Sciatic nerve (tissue), 2 donors: ENCODE data around the gene LRRIQ1. TPM values are rescaled to one million over a fixed set of nuclear protein-coding genes. Genes with fewer than 3 reads are reported as not detected.
"Not testable (repeated sequence)": the region's sequence is repeated elsewhere in the genome, so short reads cannot be mapped to it uniquely, and the experiment has no call there.

ENCODE experiments used
- ATAC-seq: fragments of 200-7000 bp; cut with Tn5 transposase; one replicate; pipeline ENCODE4 v1.9.1; 2020; ENCODE audit warnings: mild to moderate bottlenecking, moderate library complexity
- DNase-seq: peaks from one replicate; pipeline ENCODE4 v3.0.0-alpha.2; 2020; ENCODE audit warnings: low spot score
- intact Hi-C: fragments of 100-400 bp; cut with DNase I; formaldehyde crosslinking; loops from one replicate; pipeline ENCODE4 v1.14.2; 2022
- total RNA-seq: library from RNA; stranded (reverse); fragmentation: NEBNext Ultra II Directional; extraction: Animal tissue kit (Norgen Biotek cat#: 25700); gene quantifications from one replicate; pipeline ENCODE4 v1.2.1, GENCODE V29; 2021
- donor health status: DM: no; HTN: no; CAD: no.
- donor health status: DM: no; HTN: no; CAD: no.

Gene LRRIQ1, protein sequence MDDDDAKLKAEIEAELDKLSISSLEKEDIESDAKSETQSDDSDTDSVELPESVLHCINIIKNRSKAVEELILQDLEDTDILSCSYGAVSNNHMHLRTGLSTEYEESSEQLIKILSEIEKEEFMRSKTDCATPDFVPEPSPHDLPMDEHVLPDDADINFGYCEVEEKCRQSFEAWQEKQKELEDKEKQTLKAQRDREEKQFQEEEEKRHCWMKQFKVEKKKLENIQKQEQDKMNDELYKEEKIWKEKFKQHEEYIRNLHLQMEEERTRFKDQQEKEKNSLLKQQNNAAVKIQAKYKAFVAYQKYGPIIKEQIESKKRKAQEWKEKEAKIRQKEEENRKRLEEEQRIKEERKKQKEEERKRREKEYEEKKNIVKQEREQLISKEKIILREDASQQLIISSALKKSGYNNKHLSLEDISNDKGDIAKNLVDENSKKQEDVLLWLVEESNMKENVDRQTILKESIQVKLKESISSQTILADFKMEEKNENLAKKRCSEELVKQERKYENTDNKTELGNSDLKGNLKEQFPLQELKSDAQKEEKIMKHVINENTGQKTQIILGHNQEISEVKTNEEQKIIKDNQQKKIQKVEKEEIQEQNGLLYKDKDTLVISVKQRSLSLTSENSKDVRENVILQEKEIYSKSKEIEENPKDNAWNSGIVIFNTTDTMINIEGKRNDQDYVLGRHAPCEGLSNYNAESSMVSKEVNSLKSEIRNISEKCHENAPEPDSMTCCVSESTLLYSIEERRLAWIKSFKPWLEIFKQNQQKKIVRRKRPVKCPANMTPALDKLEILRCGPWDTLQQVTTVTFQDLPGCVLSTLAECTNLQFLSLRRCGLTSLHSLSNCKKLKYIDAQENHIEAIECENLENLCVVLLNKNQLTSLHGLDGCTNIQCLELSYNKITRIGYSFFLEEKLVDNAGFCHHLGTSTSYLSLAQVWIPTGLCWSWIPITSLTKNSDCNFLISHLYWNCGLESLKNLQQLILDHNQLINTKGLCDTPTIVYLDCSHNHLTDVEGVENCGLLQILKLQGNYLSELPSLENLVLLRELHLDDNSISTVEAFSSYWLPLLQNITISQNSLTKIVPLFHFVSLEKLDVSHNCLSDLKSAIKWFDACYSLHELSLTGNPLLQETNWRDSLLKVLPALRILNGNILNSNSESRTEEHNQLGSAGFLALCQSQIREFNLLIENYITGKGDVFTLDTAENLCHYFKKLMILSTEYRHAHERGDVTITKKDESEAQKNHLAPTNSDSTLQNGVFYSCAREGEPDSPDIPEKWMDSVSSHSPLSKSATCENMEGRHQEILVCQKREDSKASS (N-terminal part only)
- total RNA-seq: 5.2 TPM

- intact Hi-C loops: no loop called here
- peak; percentile 75 for DNase-seq
- peak; percentile 95 for ATAC-seq
Measured at GRCh38 chr12:85036234-85036707, at the start of gene LRRIQ1, which contains the start of gene TSPAN19. Gene LRRIQ1 (plus strand): TSS chr12:85036351. CDS start chr12:85038177, 1,826 bp downstream. Gene TSPAN19 (minus strand): TSS chr12:85036277. CDS start chr12:85029946, 6,331 bp downstream.

GRCh38 chr12:84986586-84986985 is 49.6 kb upstream of the LRRIQ1 start:
- ATAC-seq (no peak), DNase-seq (no peak)
- intact Hi-C loops: no loop called here

- DNase-seq: no peak
- ATAC-seq: no peak
- intact Hi-C loops: no loop called here
Measured at GRCh38 chr12:84994426-84994825, 41.7 kb upstream of the LRRIQ1 start.

- ATAC-seq (no peak), DNase-seq (no peak)
- intact Hi-C loops: no loop called here
Measured at GRCh38 chr12:84995641-84996040, 40.5 kb upstream of the LRRIQ1 start.

DNA sequence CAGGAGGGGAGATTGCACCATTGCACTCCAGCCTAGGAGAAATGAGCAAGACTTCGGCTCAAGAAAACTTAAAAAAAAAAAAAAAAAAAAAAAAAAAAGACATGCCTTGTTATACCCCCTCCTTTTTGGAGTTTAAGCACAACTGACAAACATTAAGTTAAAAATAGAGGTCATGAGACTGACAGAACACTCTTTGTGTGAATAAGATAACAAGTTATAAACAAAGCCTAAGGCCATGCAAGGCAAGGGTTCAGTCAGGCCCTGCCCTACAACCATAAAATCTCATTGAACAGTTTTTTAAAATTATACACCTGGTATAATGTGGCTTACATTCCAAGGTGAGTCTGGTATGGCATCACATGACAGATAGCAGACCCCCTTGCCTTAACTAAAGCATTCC is 39.4 kb upstream of the LRRIQ1 start:
- intact Hi-C loops: no loop called here
- DNase-seq (no peak), ATAC-seq (no peak)

DNA sequence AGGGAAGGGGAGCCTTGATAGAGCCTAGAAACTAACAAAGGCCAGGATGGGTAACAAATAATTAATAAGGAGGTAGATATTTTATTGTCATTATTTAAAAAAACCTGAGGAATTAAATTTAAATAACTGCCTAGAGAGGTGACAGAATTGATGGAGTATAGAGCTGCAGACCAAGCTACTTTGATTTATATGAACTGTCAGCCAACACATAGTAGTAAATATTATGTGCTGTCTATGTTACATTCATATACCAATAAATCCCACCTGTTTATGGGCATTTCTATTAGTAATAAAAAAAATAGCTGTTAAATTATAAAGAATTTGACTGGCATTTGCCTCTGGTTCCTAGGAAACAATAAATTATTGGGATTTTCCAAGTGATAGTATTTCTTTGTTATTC is 37.8 kb upstream of the LRRIQ1 start:
- DNase-seq (no peak), ATAC-seq (no peak)
- intact Hi-C loops: no loop called here

GRCh38 chr12:85000729-85001128 is 35.4 kb upstream of the LRRIQ1 start:
- ATAC-seq: no peak
- no peak for DNase-seq
- intact Hi-C loops: no loop called here

DNA sequence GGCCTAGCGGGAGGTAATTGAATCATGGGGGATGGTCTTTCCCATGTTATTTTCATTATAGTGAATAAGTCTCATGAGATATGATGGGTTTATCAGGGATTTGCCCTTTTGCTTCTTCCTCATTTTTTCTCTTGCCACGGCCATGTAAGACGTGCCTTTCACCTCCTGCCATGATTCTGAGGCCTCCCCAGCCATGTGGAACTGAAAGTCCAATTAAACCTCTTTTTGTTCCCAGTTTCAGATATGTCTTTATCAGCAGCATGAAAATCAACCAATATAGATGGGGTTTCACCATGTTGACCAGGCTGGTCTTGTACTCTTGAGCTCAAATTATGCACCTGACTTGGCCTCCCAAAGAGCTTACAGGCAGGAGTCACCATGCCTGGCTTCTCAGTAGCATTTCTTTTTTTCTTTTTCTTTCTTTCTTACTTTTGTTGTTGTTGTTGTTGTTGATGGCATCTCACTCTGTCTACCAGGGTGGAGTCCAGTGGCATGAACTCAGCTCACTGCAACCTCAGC is 33.3 kb upstream of the LRRIQ1 start:
- intact Hi-C loops: no loop called here
- ATAC-seq: no peak

GRCh38 chr12:85004204-85004603 is 31.9 kb upstream of the LRRIQ1 start:
- intact Hi-C loops: no loop called here
- DNase-seq (no peak), ATAC-seq (no peak)

More for the DNA sequence above, 33.3 kb upstream of the LRRIQ1 start:
- no peak for DNase-seq

DNA sequence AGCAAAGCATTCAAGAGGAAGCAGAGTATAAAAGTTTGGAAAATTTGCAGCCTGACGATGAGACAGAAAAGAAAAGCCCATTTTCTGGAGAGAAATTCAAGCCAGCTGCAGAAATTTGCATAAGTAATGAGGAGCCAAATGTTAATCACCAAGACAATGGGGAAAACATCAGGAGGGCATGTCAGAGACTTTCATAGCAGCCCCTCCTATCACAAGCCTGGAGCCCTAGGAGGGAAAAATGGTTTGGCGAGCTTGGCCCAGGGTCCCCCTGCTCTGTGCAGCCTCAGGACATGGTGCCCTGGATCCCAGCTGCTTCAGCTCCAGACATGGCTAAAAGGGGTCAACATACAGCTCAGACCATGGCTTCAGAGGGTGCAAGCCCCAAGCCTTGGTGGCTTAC is 31.1 kb upstream of the LRRIQ1 start:
- DNase-seq, intact Hi-C loops, ATAC-seq: not testable (repeated sequence)

DNA sequence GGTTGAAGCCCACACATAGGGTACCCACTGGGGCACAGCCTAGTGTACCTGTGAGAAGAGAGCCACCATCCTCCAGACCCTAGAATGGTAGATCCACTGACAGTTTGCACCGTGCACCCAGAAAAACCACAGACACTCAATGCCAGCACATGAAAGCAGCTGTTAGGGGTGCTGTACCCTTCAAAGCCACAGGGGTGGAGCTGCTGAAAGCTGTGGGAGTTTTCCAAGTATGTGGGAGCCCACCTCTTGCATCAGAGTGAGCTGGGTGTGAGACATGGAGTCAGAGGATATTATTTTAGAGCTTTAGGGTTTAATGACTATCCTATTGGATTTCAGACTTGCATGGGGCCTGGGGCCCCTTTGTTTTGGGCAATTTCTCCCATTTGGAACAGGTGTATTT is 30.5 kb upstream of the LRRIQ1 start:
- no peak for ATAC-seq
- no peak for DNase-seq
- intact Hi-C loops: no loop called here

GRCh38 chr12:85006206-85006605 is 29.9 kb upstream of the LRRIQ1 start:
- no peak for DNase-seq
- intact Hi-C loops: no loop called here
- ATAC-seq: no peak

- no peak for ATAC-seq
- DNase-seq: no peak
Measured at GRCh38 chr12:85007836-85008235, 28.3 kb upstream of the LRRIQ1 start.

GRCh38 chr12:85016413-85016812 is 19.7 kb upstream of the LRRIQ1 start:
- peak; percentile 98 for ATAC-seq

More at GRCh38 chr12:85007836-85008235, 28.3 kb upstream of the LRRIQ1 start:
- intact Hi-C loops: no loop called here

DNA sequence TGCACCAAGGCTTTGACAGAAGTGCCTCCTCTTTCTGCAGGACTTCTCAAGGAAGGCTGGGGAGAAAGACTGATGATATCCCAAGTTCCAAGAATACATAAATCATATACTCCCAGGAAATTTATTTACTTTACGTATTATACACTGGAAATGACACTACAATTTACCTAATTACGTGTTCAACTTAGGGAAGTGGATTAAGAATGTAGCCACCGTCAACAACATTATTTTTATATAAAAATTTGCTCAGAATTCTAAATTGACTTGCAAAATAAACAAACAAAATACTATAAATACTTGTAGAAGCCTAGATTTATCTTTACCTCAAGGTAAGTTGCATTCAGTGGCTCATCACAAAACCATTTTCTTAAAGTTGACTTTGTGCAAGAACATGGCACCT is 19.0 kb upstream of the LRRIQ1 start:
- no peak for ATAC-seq
- DNase-seq: no peak
- intact Hi-C loops: no loop called here

More at GRCh38 chr12:85016413-85016812, 19.7 kb upstream of the LRRIQ1 start:
- intact Hi-C loops: no loop called here
- DNase-seq: no peak

DNA sequence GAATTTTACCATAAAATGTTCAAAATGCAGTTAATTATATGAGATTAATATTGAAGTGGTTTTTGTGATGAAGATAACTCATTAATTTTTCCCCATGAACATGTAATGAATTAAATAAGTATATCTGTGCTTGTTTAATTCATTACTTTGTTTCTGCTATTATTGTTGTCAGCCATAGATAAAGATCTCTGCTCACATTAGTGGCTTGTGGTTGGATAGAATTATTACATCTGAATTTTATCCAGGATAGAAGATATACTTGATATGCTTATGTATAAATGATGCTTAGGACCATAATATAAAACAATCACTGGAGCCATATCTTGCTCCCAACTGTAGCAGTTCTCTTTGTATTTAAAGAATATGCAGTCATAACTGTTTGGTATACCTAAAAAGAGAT is 18.5 kb upstream of the LRRIQ1 start:
- ATAC-seq: no peak

GRCh38 chr12:85018098-85018497 is 18.1 kb upstream of the LRRIQ1 start:
- no peak for ATAC-seq
- no peak for DNase-seq
- intact Hi-C loops: no loop called here

More for the DNA sequence above, 18.5 kb upstream of the LRRIQ1 start:
- intact Hi-C loops: no loop called here
- DNase-seq: no peak

DNA sequence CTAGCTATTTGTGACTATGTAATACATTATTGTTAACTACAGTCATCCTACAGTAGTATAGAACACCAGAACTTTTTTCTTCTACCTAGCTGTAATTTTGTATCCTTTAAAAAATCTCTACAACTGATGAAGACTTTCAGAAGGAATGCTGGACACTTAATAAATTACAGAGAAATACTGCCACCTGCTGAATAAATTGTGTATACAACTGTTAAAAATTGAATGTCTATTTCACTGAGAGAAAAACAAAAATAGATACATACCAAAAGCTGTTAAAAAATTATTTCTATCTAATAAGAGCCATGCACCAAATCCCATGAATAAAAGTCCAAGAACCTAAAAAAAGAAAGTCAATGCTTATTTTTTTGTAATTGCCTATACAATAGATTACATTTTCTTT is 6.7 kb upstream of the LRRIQ1 start:
- intact Hi-C loops: loop anchor here (10.0 kb wide), 1 partner anchor 155 kb away; no protein-coding TSS in a partner anchor
- DNase-seq (no peak), ATAC-seq (peak; percentile 51)

DNA sequence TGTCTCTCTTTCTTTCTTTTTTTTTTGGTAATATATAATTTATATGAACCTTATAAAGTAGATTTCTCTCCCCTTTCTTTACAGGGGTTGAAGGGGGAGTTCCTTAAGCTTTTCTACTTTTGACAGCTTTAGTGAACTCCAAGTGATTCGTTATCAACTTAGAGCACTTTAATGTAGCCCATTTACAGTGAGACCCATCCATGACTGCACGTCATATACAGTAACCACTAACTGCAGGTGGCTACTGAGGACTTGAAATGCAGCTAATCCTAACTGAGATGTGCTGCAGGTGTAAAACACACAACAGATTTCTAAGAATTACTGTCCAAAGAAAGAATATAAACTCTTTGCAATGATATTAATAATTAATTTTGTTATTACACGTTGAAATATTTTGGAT is 582 bp downstream of the LRRIQ1 start:
- intact Hi-C loops: no loop called here
- DNase-seq (no peak), ATAC-seq (no peak)
